MM.1S (cell line): ENCODE data around the gene MEF2C.

Source experiments
- DNase-seq: peaks from one replicate; pipeline ENCODE4 v3.0.0-alpha.2; 2015
- H2AFZ ChIP-seq: fragments of 300-600 bp; sonication (generic); 2 replicates; pipeline ENCODE4 v1.6.0; 2016; ENCODE audit warnings: antibody characterized with exemption, low read length
- H3F3A ChIP-seq: fragments of 300-600 bp; sonication (generic); 2 replicates; pipeline ENCODE4 v1.6.1; 2016; ENCODE audit warnings: mild to moderate bottlenecking, antibody characterized with exemption, low read length, moderate library complexity, mixed read lengths; ENCODE audit not compliant: insufficient read depth
- H3K27ac ChIP-seq: fragments of 300-600 bp; sonication (generic); 2 replicates; pipeline ENCODE4 v1.5.1; 2016; ENCODE audit warnings: mild to moderate bottlenecking, low read length
- H3K27me3 ChIP-seq: fragments of 300-600 bp; sonication (generic); replicated peaks from 2 replicates; pipeline ENCODE4 v1.6.0; 2016; ENCODE audit warnings: low read length; ENCODE audit not compliant: insufficient read depth
- H3K36me3 ChIP-seq: fragments of 300-600 bp; sonication (generic); replicated peaks from 2 replicates; pipeline ENCODE4 v1.6.1; 2016; ENCODE audit warnings: mild to moderate bottlenecking, low read length, mixed read lengths; ENCODE audit not compliant: insufficient read depth
- H3K4me1 ChIP-seq: fragments of 300-600 bp; sonication (generic); 2 replicates; pipeline ENCODE4 v1.6.1; 2016; ENCODE audit warnings: low read length, mixed read lengths
- H3K4me2 ChIP-seq: fragments of 300-600 bp; sonication (generic); 2 replicates; pipeline ENCODE4 v1.6.0; 2016; ENCODE audit warnings: low read depth, low read length
- H3K4me3 ChIP-seq: fragments of 300-600 bp; sonication (generic); 2 replicates; pipeline ENCODE4 v1.5.1; 2016; ENCODE audit warnings: low read length, mixed read lengths
- H3K79me2 ChIP-seq: fragments of 300-600 bp; sonication (generic); 2 replicates; pipeline ENCODE4 v1.6.1; 2016; ENCODE audit warnings: mixed run types, low read length, mixed read lengths
- H3K9ac ChIP-seq: fragments of 300-600 bp; sonication (generic); 2 replicates; pipeline ENCODE4 v1.6.1; 2016; ENCODE audit warnings: low read length, mixed read lengths
- H3K9me2 ChIP-seq: fragments of 300-600 bp; sonication (generic); replicated peaks from 2 replicates; pipeline ENCODE4 v1.6.1; 2016; ENCODE audit warnings: mild to moderate bottlenecking, low read length, mixed read lengths; ENCODE audit not compliant: insufficient read depth
- H3K9me3 ChIP-seq: fragments of 300-600 bp; sonication (generic); replicated peaks from 2 replicates; pipeline ENCODE4 v1.6.1; 2016; ENCODE audit warnings: mild to moderate bottlenecking, low read length, mixed read lengths; ENCODE audit not compliant: insufficient read depth
- H4K20me1 ChIP-seq: fragments of 300-600 bp; sonication (generic); 2 replicates; pipeline ENCODE4 v1.6.1; 2016; ENCODE audit warnings: mild to moderate bottlenecking, low read length, moderate library complexity, mixed read lengths; ENCODE audit not compliant: insufficient read depth
- CTCF ChIP-seq: fragments of 300-600 bp; sonication (generic); IDR thresholded peaks from 2 replicates; pipeline ENCODE4 v1.5.1; 2016; ENCODE audit warnings: antibody characterized with exemption, low read length, mixed read lengths
- EZH2 ChIP-seq: fragments of 300-600 bp; sonication (generic); optimal IDR thresholded peaks from 2 replicates; pipeline ENCODE3; 2017; ENCODE audit warnings: low read depth, mild to moderate bottlenecking, antibody characterized with exemption, low read length, mixed read lengths
- EZH2phosphoT487 ChIP-seq: fragments of 300-600 bp; sonication (generic); IDR thresholded peaks from 2 replicates; pipeline ENCODE4 v1.6.1; 2018; ENCODE audit warnings: antibody characterized with exemption, low read length

The MEF2C gene

GRCh38 chr5:88681211-88681803, 201.7 kb downstream of the MEF2C start:
- Histone ChIP-seq H3K9me3 (no peaks in the 10 kb centered on the region), H3K27ac (no peak overlapping the region), H3K4me1 (peaks cover 10% of the 10 kb centered on the region), H3K9me2 (no peaks in the 10 kb centered on the region), H2AFZ (no peak overlapping the region), H3K27me3 (no peaks in the 10 kb centered on the region), H3F3A (peaks cover 11% of the 10 kb centered on the region; the same call in 1 of the 2 replicates), H3K79me2 (peaks cover 19% of the 10 kb centered on the region), H3K4me3 (no peak overlapping the region), H3K4me2 (no peak overlapping the region), H4K20me1 (no peaks in the 10 kb centered on the region), H3K9ac (no peak overlapping the region), H3K36me3 (no peaks in the 10 kb centered on the region)
- DNase-seq: no peak
- TF ChIP-seq CTCF: no peak
- no peak for TF ChIP-seq EZH2
- no peak for TF ChIP-seq EZH2phosphoT487

GRCh38 chr5:88680253-88681132, 202.5 kb downstream of the MEF2C start:
- H3K9ac ChIP-seq: peak overlapping the region; percentile 78
- H3K27ac ChIP-seq: peak overlapping the region; percentile 37; the same call in 1 of the 2 replicates
- H3K4me1 ChIP-seq: peaks cover 10% of the 10 kb centered on the region
- DNase-seq: peak; percentile 84
- H3F3A ChIP-seq: peaks cover 18% of the 10 kb centered on the region
- H3K9me2 ChIP-seq: no peaks in the 10 kb centered on the region
- H3K27me3 ChIP-seq: no peaks in the 10 kb centered on the region
- no peaks in the 10 kb centered on the region for H3K9me3 ChIP-seq
- H4K20me1 ChIP-seq: no peaks in the 10 kb centered on the region
- peak overlapping the region; percentile 81; the same call in 1 of the 2 replicates for H3K4me2 ChIP-seq
- H2AFZ ChIP-seq: peak overlapping the region; percentile 91
- peak overlapping the region; percentile 87 for H3K4me3 ChIP-seq
- H3K79me2 ChIP-seq: peaks cover 19% of the 10 kb centered on the region
- no peaks in the 10 kb centered on the region for H3K36me3 ChIP-seq
- peak; percentile 90 for TF ChIP-seq CTCF
- TF ChIP-seq EZH2phosphoT487: no peak

- TF ChIP-seq EZH2: no peak
- Histone ChIP-seq H3K9ac (no peak overlapping the region), H3K9me2 (no peaks in the 10 kb centered on the region), H3K4me2 (peak overlapping the region; percentile 81; the same call in 1 of the 2 replicates), H3K9me3 (no peaks in the 10 kb centered on the region), H3K27ac (no peak overlapping the region), H3F3A (peaks cover 26% of the 10 kb centered on the region), H3K36me3 (no peaks in the 10 kb centered on the region), H2AFZ (no peak overlapping the region), H3K79me2 (peaks cover 19% of the 10 kb centered on the region), H3K27me3 (no peaks in the 10 kb centered on the region), H3K4me1 (peaks cover 10% of the 10 kb centered on the region), H4K20me1 (no peaks in the 10 kb centered on the region), H3K4me3 (no peak overlapping the region)
- no peak for DNase-seq
Measured at GRCh38 chr5:88679638-88680037, 203.3 kb downstream of the MEF2C start.
